Measurements from ENCODE around the gene INO80B.
"Not testable (repeated sequence)": the region's sequence is repeated elsewhere in the genome, so short reads cannot be mapped to it uniquely, and the experiment has no call there.

The INO80B gene

DNA sequence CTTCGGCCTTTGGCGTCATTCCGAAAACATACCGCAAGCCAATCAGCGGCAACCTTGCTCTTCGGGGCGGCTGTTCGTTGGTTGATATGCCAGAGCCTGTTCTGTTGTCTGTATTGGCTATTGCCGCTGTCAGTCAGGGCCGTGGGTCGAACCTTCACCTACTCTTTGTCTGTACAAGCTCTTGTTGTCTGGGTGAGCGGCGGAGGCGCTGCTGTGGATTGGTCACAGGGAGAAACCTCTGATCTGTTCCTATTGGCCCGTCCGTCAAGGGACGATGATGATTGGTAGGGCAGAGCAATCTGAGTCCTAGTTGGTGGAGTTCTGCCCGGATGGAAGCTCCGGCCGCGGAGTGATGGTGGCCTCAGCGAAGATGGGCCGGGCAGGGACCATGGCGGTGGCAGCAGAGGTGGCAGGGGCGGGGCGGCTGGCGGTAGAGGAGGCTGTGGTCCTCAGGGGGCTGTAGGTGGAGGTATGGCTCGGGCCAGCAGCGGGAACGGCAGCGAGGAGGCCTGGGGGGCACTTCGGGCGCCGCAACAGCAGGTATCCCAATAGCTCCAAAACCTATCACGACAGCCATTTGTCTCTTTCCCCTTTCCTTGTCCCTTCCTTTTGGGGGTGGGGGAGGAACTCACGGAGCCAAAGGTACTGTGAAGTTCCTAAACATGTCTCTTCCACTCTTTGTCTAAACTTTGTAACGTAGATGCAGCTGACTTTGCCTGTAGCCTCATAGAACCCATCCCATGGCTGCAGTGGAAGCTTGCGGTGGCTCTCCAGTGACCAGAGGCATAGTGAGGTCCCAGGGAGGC, 3.4 kb downstream of the INO80B start, which contains the start of gene WBP1:
Gene WBP1 (plus strand): TSS at position 307 of the 806 bp plus-strand sequence. CDS start 165 bp downstream, at position 472.
- TF ChIP-seq, protein P1, sequence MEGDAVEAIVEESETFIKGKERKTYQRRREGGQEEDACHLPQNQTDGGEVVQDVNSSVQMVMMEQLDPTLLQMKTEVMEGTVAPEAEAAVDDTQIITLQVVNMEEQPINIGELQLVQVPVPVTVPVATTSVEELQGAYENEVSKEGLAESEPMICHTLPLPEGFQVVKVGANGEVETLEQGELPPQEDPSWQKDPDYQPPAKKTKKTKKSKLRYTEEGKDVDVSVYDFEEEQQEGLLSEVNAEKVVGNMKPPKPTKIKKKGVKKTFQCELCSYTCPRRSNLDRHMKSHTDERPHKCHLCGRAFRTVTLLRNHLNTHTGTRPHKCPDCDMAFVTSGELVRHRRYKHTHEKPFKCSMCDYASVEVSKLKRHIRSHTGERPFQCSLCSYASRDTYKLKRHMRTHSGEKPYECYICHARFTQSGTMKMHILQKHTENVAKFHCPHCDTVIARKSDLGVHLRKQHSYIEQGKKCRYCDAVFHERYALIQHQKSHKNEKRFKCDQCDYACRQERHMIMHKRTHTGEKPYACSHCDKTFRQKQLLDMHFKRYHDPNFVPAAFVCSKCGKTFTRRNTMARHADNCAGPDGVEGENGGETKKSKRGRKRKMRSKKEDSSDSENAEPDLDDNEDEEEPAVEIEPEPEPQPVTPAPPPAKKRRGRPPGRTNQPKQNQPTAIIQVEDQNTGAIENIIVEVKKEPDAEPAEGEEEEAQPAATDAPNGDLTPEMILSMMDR (IDR thresholded peaks at IDR 0.05; ENCODE audit: extremely low read depth, missing control alignments): no peak
- peak; percentile 97 for DNase-seq (ENCODE audit: low spot score)

DNA sequence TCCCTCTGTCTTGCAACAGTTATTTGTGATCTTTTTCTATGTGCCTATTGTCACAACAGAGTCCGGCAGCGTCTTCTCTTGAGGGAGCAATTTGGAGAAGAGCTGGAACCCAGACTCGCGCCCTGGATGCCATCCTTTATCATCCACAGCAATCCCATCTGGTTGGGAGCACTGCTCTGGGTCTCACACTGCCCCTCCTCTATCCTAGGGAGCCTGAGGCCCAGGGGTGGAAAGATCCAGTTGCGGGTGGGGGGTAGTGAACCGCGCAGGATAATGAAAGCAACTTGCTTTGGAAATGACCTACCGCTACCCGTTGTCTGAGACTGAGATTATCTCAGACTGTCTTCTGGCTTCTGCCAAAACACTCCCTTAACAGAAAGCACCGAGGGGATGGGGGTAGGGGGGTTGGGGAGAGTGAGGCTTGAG, 4.1 kb downstream of the INO80B start:
- TF ChIP-seq, protein P1 (IDR thresholded peaks at IDR 0.05; ENCODE audit: extremely low read depth, missing control alignments): no peak
- no peak for DNase-seq (ENCODE audit: low spot score)

DNA sequence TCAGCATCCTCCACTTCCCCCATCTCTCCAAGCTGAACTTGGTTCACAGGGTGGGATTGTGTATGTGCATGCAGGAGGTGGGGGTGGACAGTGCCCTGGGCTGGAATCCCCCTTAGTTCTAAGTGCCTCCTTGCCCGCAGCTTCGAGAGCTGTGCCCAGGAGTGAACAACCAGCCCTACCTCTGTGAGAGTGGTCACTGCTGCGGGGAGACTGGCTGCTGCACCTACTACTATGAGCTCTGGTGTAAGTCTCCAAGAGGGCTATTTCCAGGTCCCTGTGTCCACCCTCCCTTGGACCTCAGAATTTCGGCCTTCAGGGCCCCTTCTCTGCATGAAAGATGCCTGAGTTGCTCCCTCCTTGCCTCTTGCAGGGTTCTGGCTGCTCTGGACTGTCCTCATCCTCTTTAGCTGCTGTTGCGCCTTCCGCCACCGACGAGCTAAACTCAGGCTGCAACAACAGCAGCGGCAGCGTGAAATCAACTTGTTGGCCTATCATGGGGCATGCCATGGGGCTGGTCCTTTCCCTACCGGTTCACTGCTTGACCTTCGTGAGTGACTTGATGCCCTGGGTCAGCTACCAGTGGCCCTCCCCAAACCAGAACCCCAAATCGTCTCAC, 4.7 kb downstream of the INO80B start:
- not testable (repeated sequence) for DNase-seq (ENCODE audit: low spot score)

DNA sequence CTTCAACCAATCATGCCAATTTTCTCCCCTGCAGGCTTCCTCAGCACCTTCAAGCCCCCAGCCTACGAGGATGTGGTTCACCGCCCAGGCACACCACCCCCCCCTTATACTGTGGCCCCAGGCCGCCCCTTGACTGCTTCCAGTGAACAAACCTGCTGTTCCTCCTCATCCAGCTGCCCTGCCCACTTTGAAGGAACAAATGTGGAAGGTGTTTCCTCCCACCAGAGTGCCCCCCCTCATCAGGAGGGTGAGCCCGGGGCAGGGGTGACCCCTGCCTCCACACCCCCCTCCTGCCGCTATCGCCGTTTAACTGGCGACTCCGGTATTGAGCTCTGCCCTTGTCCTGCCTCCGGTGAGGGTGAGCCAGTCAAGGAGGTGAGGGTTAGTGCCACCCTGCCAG, 5.3 kb downstream of the INO80B start:
- DNase-seq (ENCODE audit: low spot score): not testable (repeated sequence)

DNA sequence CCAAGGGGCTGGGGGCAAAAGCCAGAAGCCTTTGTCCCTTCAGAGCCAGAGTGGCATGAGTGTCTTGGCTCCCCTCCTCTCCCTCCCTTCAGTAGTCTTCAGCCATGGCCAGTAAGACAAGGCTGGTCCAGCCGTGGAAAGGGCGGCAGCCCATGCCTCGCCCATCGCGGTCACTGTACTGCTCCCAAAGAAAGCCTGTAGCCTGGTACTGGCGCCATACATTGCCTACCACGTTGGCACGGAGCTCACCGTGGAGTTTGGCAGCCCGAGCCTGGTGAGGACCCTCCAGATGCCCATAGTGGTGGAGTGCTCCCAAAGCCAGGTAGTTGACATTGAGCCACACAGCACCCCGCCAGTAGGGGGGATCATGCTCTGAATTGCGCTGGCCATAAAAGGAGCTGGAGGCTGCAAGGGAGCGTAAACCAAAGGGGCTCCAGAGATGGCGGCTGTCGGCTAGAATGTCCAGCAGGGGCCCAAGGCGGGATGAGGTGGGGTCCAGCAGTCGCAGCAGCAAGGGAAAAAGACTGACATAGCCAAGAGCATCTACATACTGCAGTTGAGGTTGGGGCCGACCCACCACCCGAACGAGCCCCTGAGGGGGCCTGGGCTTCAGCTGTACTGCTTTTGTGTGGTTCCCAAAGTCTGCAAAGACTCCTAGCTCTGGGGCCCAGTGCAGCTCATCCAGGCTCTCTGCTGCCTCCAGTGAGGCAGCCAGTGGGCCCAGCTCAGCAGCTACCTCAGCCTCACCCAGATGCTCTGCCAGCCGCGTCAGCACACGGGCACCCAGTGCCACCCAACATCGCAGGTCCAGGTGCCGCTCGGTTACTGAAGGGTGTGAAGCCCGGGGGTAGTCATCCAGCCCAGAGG, 6.5 kb downstream of the INO80B start:
- DNase-seq (ENCODE audit: low spot score): no peak
- TF ChIP-seq, protein P1 (IDR thresholded peaks at IDR 0.05; ENCODE audit: extremely low read depth, missing control alignments): no peak

DNA sequence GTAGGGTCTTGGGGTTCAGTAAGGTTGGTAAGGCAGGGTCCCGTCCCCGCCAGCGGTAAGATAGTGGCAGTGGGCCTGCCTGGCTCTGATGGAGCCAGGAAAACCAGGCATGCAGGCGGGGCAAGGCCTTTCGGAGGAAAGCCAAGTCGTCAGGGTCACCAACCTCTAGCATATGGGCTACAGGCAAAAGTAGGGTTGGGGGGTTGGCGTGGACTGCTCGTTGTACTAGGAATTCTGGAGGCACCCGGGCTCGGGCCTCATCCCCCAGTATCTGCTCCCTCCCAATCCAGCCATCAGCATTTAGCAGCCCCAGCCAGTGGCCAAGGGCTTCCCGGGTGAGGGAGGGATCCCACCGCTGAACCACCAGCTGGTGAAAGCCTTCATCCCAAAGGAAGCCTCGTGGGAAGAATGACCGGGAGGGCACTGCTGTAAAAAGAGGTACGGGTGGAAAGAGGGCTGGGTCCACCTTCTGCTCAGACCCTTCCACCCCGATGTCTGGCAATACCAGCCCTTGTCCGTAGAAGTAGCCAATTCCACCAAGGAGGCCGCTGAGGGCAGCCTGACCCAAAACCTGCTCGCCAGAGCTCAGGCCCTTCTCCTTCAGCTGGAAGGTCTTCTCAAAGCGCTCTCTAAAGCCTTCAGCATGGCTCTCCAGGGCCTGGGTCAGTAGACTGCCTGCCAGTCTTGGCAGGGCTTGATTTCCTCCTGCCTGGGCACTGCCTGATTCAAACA, 7.3 kb downstream of the INO80B start:
- TF ChIP-seq, protein P1 (IDR thresholded peaks at IDR 0.05; ENCODE audit: extremely low read depth, missing control alignments): no peak

DNA sequence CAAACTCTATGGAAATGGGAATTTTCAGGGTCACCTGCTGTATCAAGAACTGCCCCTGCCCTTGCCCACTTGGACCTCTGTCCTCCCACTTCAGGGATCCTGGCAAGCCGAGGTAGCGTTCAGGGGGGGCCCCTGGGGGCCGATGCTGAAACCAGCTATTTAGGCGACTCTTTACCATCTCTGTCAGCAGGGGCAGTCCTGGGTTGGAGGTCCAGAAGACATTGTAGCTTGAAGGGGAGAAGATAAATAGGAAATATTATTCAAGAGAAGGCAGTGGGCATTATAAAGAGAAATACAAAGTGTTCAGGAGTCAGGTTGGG, 7.9 kb downstream of the INO80B start:
- no peak for DNase-seq (ENCODE audit: low spot score)
- TF ChIP-seq, protein P1 (IDR thresholded peaks at IDR 0.05; ENCODE audit: extremely low read depth, missing control alignments): no peak

More for the DNA sequence above, 7.3 kb downstream of the INO80B start:
- DNase-seq (ENCODE audit: low spot score): no peak

Data from GM20000 (cell line).